Measurements from ENCODE around the gene BCL11A.

- no peak for TF ChIP-seq CTCF (IDR thresholded peaks at IDR 0.05 in 8 of 11, conservative IDR thresholded peaks at IDR 0.05 in 3 of 11)
- TF ChIP-seq POLR2A (IDR thresholded peaks at IDR 0.05) = no peak
- no peak for TF ChIP-seq POLR2AphosphoS5 (IDR thresholded peaks at IDR 0.05)
Observed at GRCh38 chr2:60407398-60407797, 146.1 kb downstream of the BCL11A start.
